ENCODE measurements around the gene ESPN.

Gene ESPN

DNA sequence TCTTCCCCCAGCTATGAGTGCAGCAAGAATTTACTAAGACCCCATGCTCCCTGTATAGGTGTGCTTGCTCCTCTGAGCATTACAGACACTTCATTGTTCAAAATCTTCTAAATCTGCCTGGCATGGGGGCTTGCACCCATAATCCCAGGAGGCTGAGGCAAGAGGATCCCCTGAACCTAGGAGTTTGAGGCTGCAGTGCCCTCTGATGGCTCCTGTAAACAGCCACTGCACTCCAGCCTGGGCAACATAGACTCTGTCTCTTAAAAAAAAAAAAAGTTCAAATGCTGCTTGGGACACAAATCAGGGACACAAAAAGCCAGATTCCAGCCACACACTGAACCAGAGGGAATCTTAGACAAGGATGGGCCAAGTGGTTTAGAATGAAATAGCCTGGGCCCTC is 27.6 kb upstream of the ESPN start:
- no peak for TF ChIP-seq POLR2A (IDR thresholded peaks at IDR 0.05; ENCODE audit: low read depth, low read length)
- no peak for DNase-seq (ENCODE audit: insufficient read length, low spot score)
- no peak for FAIRE-seq

DNA sequence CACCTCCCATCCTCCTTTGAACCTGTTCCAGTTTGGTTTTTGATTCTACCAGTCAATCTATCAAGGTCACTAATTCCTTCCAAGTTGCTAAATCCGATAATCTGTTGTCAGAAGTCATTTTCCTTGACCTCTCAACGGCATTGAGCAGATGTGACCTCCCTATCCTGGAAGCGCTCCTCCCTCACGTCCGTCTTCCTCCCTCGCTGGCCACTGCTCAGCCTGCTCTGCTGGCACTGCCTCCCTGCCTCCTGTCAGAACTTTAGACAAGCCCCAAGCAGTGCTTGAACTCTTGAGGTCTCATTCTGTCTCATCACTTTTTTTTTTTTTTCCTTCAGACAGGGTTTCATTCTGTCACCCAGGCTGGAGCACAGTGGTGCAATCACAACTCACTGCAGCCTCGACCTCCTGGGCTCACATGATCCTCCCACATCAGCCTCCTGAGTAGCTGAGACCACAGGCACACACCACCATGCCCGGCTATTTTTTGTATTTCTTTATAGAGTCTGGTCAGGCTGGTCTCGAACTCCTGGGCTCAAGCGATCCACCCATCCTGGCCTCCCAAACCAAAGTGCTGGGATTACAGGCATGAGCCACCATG is 26.6 kb upstream of the ESPN start:
- DNase-seq (ENCODE audit: insufficient read length, low spot score), result no peak
- no peak for TF ChIP-seq POLR2A (IDR thresholded peaks at IDR 0.05; ENCODE audit: low read depth, low read length)
- FAIRE-seq, result no peak

DNA sequence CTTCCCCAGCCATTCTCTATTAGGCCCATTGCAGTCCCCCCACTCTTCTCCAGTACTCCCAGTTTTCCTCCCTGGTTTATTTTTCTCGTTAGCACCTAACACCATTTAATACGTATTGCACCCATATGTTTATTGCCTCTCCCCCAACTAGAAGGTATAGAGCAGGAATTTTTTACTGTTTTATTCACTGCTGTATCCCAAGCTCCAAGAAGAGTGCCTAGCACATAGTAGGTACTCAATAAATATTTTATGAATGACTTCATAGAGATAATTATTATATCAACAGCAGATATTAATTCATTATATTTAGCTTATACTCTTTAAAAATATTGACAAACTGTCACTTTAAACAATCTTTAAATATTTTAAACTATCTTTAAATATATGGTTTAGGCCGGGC is 25.3 kb upstream of the ESPN start:
- FAIRE-seq, result no peak
- no peak for DNase-seq (ENCODE audit: insufficient read length, low spot score)
- no peak for TF ChIP-seq POLR2A (IDR thresholded peaks at IDR 0.05; ENCODE audit: low read depth, low read length)

DNA sequence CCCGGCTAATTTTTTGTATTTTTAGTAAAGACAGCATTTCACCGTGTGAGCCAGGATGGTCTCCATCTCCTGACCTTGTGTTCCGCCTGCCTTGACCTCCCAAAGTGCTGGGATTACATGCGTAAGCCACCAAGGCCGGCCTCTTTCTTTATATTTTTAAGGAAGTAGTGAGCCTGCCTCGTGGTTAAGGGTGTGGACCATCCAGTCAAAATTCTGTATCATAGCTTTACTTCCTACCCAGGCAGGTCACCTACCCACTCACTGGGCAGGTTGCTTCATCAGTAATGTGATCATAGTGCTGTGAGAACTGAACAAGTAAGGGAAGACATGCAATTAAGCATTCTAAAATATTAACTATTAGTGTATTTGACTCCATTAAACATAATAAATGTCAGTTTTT is 22.9 kb upstream of the ESPN start:
- DNase-seq (ENCODE audit: insufficient read length, low spot score) (no peak), FAIRE-seq (no peak)
- TF ChIP-seq POLR2A (IDR thresholded peaks at IDR 0.05; ENCODE audit: low read depth, low read length), result no peak

DNA sequence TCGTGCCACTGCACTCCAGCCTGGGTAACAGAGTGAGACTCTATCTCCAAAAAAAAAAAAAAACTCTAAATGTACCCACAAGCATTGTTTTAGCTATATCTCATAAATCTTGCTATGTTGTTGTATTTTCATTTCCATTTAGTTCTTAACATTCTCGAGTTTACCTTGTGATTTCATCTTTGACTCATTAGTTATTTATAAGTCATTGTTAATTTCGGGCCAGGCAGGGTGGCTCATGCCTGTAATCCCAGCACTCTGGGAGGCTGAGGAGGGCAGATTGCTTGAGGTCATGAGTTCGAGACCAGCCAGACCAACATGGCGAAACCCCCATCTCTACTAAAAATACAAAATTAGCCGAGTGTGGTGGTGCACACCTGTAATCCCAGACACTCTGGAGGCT is 16.6 kb upstream of the ESPN start:
- no peak for DNase-seq (ENCODE audit: insufficient read length, low spot score)
- no peak for FAIRE-seq
- no peak for TF ChIP-seq POLR2A (IDR thresholded peaks at IDR 0.05; ENCODE audit: low read depth, low read length)

DNA sequence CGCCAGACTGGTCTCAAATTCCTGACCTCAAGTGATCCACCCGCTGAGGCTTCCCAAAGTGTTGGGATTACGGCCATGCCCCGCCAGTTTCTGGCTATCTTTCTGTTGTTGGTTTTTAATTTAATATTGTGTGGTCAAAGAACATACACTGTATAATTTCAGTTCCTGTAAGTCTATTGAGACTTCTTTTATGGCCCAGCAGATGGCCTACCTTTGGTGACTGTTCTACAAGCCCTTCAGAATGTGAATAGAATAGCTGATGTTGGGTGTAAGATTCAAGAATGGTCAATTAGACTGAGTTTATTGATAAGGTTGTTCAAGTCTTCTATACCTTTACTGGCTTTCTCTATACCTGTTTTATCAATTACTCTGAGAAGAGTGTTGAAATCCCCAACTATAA is 15.5 kb upstream of the ESPN start:
- FAIRE-seq (no peak), DNase-seq (ENCODE audit: insufficient read length, low spot score) (no peak)
- TF ChIP-seq POLR2A (IDR thresholded peaks at IDR 0.05; ENCODE audit: low read depth, low read length), result no peak

DNA sequence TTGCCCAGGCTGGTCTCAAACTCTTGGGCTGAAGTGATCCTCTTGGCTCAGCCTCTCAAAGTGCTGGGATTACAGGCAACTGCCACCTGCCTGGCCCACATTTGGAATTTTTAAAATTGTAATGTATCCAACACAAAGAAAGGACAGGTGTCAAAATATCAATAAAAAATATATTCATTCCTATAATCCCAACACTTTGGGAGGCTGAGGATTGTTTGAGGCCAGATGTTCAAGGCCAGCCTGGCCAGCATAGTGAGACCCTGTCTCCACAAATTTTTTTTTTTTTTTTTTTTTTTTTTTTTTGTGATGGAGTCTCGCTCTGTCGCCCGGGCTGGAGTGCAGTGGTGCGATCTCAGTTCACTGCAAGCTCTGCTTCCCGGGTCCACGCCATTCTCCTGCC is 14.8 kb upstream of the ESPN start:
- no peak for TF ChIP-seq POLR2A (IDR thresholded peaks at IDR 0.05; ENCODE audit: low read depth, low read length)
- DNase-seq (ENCODE audit: insufficient read length, low spot score) (no peak), FAIRE-seq (no peak)

DNA sequence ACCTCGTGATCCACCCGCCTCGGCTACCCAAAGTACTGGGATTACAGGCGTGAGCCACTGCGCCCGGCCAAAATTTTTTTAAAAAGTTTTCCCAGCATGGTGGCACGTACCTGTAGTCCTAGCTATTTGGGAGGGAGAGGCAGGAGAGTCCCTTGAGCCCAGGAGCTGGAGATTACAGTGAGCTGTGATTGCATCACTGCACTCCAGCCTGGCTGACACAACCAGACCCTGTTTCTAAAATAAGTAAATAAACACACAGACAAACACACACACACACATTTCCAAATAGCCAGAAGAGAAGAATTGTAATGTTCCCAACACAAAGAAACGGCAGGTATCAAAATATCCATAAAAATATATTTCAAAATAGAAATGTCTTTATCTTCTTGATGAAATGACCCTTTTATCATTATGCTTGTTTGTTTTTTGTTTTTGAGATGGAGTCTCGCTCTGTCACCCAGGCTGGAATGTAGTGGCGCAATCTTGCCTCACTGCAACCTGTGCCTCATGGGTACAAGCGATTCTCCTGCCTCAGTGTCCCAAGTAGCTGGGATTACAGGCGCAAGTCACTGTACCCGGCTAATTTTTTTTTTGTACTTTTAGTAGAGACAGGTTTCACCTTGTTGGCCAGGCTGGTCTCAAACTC is 14.2 kb upstream of the ESPN start:
- no peak for DNase-seq (ENCODE audit: insufficient read length, low spot score)
- no peak for FAIRE-seq
- TF ChIP-seq POLR2A (IDR thresholded peaks at IDR 0.05; ENCODE audit: low read depth, low read length), result no peak

DNA sequence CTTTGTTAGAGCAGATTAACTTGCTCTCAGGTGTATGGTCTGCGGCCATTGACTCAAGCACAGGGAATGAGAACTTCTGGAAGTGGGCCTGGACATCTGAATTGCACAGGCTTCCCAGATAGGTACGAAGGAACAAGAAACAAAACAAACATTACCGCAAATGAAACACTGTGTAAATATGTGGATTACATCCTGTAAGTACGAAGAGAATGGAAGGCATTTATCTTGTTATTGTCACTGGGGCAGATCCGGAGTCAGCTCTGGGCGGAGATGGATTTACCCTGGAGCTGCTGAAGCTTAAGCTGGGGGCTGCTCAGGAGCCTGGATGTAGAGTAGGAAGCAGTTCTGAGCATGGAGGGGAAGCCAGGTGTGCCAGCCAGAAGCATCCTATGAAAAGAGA is 11.7 kb upstream of the ESPN start:
- TF ChIP-seq POLR2A (IDR thresholded peaks at IDR 0.05; ENCODE audit: low read depth, low read length), result no peak
- FAIRE-seq (no peak), DNase-seq (ENCODE audit: insufficient read length, low spot score) (no peak)

DNA sequence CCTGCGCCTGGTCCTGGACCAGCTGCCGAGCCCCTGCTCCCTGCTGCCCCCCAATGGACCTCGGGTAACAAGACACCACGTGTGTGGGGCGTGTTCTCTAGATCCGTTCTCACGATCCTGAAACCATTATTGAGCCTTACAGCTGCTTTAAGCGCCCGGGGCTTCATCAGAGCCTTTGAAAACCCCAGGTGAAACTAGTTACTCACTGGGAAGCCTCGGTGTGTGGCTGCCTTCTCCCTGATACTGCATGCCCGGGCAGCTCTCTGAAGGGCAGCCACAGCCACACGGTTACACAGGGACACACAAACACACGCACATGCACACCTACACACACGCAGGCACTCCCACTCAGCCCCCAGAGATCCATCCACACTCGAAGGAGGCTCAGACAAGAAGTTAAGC is 10.1 kb upstream of the ESPN start:
- DNase-seq (ENCODE audit: insufficient read length, low spot score), result no peak
- FAIRE-seq, result no peak
- TF ChIP-seq POLR2A (IDR thresholded peaks at IDR 0.05; ENCODE audit: low read depth, low read length), result no peak

DNA sequence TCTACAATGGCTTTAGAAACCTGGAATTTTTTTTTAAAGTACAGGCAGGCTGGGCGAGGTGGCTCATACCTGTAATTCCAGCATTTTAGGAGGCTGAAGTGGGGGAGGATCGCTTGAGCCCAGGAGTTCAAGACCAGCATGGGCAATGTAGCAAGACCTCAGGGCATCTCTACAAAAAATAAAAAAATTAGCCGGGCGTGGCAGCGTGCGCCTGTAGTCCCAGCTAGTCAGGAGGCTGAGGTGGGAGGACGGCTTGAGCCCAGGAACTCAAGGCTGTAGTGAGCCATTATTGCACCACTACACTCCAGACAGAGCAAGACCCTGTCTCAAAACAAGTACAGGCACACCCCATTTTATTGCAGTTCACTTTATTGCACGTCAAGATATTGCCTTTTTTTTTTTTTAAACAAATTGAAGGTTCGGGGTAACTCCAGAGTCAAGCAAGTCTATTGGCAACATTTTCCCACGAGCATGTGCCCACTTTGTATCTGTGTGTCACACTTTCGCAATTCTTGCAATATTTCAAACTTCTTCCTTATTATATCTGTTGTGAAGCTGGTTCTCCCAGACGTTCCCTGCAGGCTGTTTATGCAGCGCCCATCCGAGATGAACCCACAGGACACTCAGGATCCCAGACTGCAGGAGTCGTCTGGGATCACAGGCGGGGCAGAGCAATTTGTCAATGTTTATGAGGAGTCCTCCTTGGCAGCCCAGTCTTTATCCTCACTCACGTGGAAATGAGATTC is 9.5 kb upstream of the ESPN start:
- TF ChIP-seq POLR2A (IDR thresholded peaks at IDR 0.05; ENCODE audit: low read depth, low read length), result no peak
- FAIRE-seq (no peak), DNase-seq (ENCODE audit: insufficient read length, low spot score) (no peak)

DNA sequence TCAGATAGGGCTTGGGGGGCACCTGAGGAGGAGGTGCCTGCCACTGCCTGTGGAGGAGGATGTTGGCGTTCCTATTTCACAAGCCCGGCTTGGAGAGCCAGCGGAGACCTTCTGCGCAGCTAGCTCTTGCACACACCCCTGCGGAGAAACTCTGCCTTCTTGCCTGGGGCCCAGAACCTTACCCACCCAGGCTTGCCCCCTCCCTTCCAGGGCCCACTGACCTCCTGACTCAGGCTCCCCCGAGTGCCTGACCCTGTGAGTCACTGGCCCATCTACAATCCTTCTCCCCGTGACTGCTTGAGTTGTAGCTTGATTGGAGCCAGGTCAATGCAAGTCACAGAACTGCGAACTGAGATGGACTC is 8.3 kb upstream of the ESPN start:
- DNase-seq (ENCODE audit: insufficient read length, low spot score) (no peak), FAIRE-seq (no peak)
- TF ChIP-seq POLR2A (IDR thresholded peaks at IDR 0.05; ENCODE audit: low read depth, low read length), result no peak

DNA sequence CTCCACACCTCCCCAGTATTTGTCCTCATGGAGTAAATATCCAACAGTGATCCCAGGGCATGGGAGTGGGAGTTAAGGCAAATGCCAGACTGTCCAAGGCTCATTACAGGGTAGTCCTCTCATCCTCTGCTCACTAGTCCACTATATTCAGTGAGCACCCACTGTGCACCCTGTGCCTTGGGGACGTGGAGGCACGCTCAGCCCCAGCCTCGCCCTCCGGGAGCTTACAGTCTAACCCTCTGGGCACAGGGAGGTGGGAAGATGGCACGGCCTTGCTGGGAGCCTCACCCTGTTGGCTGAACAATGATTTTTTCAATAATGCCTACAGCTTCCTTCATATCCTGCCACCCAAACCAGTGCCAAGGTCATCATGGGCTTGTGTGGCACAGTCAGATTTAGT is 7.7 kb upstream of the ESPN start:
- FAIRE-seq (no peak), DNase-seq (ENCODE audit: insufficient read length, low spot score) (no peak)
- TF ChIP-seq POLR2A (IDR thresholded peaks at IDR 0.05; ENCODE audit: low read depth, low read length), result no peak

DNA sequence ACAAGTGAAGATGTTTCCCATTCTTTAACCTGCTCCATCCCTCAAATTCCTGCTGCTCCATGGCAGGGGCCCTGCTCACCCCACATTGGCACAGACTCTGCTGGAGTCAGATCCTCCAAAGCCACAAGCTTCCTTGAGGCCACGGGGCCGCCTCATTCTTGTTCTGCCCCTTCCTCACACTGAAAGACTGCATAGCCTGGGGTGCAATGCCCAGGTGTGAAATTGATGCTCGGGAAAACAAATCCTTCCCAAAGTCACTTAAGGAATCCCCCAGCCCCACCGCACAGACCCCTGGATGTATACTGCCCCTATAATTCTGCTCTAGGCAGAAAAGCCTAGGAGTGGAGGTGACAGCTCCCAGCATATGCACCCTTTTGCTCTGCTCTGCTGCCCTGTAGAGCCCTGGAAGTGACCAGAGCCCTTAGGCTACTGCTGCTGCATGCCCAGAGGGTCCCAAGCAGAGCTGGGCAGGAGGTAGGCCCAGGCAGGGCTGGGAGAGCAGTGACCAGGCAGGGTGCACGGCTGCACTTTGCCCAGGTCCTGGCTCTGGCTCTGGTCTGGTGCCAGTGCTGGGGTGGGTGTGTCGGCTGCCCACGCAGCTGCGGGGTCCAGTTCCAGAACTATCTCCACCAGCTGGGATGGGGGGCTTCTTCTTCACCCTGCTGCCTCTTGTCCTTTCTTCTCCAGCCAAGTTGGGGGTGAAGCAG is 6.5 kb upstream of the ESPN start:
- FAIRE-seq (no peak), DNase-seq (ENCODE audit: insufficient read length, low spot score) (no peak)
- TF ChIP-seq POLR2A (IDR thresholded peaks at IDR 0.05; ENCODE audit: low read depth, low read length), result no peak

All from H54 (cell line).